ENCODE results near the gene TMEM109. TPM values are rescaled to one million over a fixed set of nuclear protein-coding genes. Genes with fewer than 3 reads are reported as not detected.

Gene TMEM109
- total and polyA plus RNA-seq, 9 of the 15 experiments (the other 6 are each of a cell fraction or from before 2014, with no cell fraction given): 9.2 to 71.3 (median 30.5) TPM

DNA sequence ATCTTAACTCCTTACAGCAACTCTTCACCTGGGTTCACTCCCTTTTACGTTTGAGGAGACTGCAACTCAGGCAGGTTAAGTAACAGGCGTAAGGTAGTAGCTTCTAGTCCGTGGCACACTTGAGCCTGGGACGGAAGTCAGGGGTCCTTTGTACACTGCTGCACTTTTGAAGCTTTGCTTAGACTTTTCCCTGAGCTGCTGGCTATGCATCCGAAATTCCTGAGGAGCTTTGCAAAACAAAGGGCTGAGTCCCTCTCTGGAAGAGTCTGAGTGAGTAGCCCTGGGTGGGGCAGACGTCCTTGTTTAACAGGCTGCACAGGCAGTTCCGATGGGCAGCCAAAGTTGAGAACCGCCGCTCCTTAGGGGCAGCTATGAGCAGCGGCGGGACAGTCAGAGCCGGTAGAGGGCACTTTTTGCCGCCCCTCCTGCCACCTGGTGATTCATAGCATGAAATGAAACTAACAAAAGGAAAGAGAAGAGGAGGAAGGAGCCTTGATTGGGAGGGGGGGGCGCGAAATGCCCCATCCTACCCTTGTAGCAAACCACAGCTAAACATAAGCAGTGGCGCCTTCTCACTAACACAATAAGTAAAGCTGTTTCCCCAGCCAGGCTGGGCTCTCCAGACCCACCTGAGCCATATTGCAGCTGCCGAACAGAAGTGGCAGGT is 1.4 kb downstream of the TMEM109 start:
- peaks cover 17 to 29% of the 10 kb centered on the region in 2 experiments; a peak in 4 of 5 replicates for H3K4me1 ChIP-seq (replicated peaks in 1 of 2; ENCODE audit: control insufficient read depth in 2 of 2, insufficient read depth in 2 of 2, low read length in 2 of 2)
- H4K20me1 ChIP-seq (replicated peaks; ENCODE audit: control insufficient read depth, insufficient read depth, low read length): peaks cover 5% of the 10 kb centered on the region; the same call in 1 of the 2 replicates
- intact Hi-C loops (cut with micrococcal nuclease): loop anchor here (2.0 kb wide), 1 partner anchor 51 kb away; no protein-coding TSS in a partner anchor
- peak overlapping the region; percentile 94 for H3K4me2 ChIP-seq (ENCODE audit: insufficient read depth, low read length)
- in situ Hi-C loops (cut with MboI): no loop called here
- DNase-seq (ENCODE audit: extremely low read depth in 1 of 4, low spot score in 3 of 4) (peak in 1 of 4 experiments; percentile 27), FAIRE-seq (no peak), ATAC-seq (0 out of 3 replicates have a peak, but pooled peaks have one; percentile 5)
- peaks cover 54% of the 10 kb centered on the region for H3K79me2 ChIP-seq (ENCODE audit: control insufficient read depth, insufficient read depth, low read length)
- peak overlapping the region; percentile 69 to 91; a peak in 3 of 4 replicates for H3K9ac ChIP-seq (ENCODE audit: insufficient read depth in 1 of 2, low read depth in 2 of 2, low read length in 2 of 2)
- WGBS (ENCODE audit: insufficient coverage, low coverage, missing lambda C conversion rate): 48% methylated on average over 17 of the region's 17 CpGs
- H3K27me3 ChIP-seq (ENCODE audit: control insufficient read depth in 2 of 2, insufficient read depth in 2 of 2, low read length in 2 of 2): no peaks in the 10 kb centered on the region
- H2AFZ ChIP-seq (ENCODE audit: low read depth, low read length): no peak overlapping the region
- H3K36me3 ChIP-seq (ENCODE audit: control insufficient read depth, insufficient read depth, low read length): peaks cover 31% of the 10 kb centered on the region
- BruUV-seq (replicated peaks): no TSS peak
- no peak overlapping the region for H3K27ac ChIP-seq (ENCODE audit: extremely low read depth, low read depth, low read length)
- no peaks in the 10 kb centered on the region for H3K9me1 ChIP-seq (ENCODE audit: control insufficient read depth, insufficient read depth, low read length)
- peaks cover 3% of the 10 kb centered on the region; the same call in 1 of the 2 replicates for H3K9me3 ChIP-seq (replicated peaks; ENCODE audit: control insufficient read depth, insufficient read depth, low read depth, low read length)
- ChIA-PET POLR2A (interaction anchor here (0.5 to 2.3 kb wide), 8 partner anchors 9 to 470 kb away, joined by 3 to 14 read pairs (median 4); partner anchors contain the start of genes PRPF19 and TMEM132A), CTCF (ENCODE audit: low intra/inter-chr PET ratio) (no interaction called here)
- H3K4me3 ChIP-seq: peak overlapping the region; percentile 50; the same call in 1 of the 2 replicates
- TF ChIP-seq, protein P1, sequence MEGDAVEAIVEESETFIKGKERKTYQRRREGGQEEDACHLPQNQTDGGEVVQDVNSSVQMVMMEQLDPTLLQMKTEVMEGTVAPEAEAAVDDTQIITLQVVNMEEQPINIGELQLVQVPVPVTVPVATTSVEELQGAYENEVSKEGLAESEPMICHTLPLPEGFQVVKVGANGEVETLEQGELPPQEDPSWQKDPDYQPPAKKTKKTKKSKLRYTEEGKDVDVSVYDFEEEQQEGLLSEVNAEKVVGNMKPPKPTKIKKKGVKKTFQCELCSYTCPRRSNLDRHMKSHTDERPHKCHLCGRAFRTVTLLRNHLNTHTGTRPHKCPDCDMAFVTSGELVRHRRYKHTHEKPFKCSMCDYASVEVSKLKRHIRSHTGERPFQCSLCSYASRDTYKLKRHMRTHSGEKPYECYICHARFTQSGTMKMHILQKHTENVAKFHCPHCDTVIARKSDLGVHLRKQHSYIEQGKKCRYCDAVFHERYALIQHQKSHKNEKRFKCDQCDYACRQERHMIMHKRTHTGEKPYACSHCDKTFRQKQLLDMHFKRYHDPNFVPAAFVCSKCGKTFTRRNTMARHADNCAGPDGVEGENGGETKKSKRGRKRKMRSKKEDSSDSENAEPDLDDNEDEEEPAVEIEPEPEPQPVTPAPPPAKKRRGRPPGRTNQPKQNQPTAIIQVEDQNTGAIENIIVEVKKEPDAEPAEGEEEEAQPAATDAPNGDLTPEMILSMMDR (IDR thresholded peaks at IDR 0.05 in 2 of 3, conservative IDR thresholded peaks at IDR 0.05 in 1 of 3; ENCODE audit: insufficient read depth in 2 of 3, low read depth in 1 of 3, low read length in 3 of 3): peak; percentile 15 to 22 (median 19); a peak in 1 of 6 replicates
- no peak for TF ChIP-seq CBX8 (IDR thresholded peaks at IDR 0.05; ENCODE audit: borderline replicate concordance, extremely low read depth, low read depth, low read length, poor library complexity, severe bottlenecking)
- TF ChIP-seq CTCFL (IDR thresholded peaks at IDR 0.05; ENCODE audit: borderline replicate concordance, insufficient read depth, low read depth, low read length, poor library complexity, severe bottlenecking): peak; percentile 36
- no peak for TF ChIP-seq MAFG (tag; conservative IDR thresholded peaks at IDR 0.05)
- no peak for TF ChIP-seq FOXM1 (IDR thresholded peaks at IDR 0.05; ENCODE audit: low read depth)
- TF ChIP-seq FOXM1 (CRISPR knock-in tag; IDR thresholded peaks at IDR 0.05; ENCODE audit: low read depth): 0 out of 2 replicates have a peak, but pooled peaks have one; percentile 51
- TF ChIP-seq, protein P2, sequence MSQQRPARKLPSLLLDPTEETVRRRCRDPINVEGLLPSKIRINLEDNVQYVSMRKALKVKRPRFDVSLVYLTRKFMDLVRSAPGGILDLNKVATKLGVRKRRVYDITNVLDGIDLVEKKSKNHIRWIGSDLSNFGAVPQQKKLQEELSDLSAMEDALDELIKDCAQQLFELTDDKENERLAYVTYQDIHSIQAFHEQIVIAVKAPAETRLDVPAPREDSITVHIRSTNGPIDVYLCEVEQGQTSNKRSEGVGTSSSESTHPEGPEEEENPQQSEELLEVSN (IDR thresholded peaks at IDR 0.05; ENCODE audit: borderline replicate concordance in 1 of 2, extremely low read depth in 1 of 2, insufficient read depth in 1 of 2, insufficient read length in 1 of 2, low read depth in 1 of 2, low read length in 1 of 2, poor library complexity in 1 of 2, severe bottlenecking in 1 of 2): peak in 1 of 2 experiments; percentile 59
- TF ChIP-seq, protein P3, sequence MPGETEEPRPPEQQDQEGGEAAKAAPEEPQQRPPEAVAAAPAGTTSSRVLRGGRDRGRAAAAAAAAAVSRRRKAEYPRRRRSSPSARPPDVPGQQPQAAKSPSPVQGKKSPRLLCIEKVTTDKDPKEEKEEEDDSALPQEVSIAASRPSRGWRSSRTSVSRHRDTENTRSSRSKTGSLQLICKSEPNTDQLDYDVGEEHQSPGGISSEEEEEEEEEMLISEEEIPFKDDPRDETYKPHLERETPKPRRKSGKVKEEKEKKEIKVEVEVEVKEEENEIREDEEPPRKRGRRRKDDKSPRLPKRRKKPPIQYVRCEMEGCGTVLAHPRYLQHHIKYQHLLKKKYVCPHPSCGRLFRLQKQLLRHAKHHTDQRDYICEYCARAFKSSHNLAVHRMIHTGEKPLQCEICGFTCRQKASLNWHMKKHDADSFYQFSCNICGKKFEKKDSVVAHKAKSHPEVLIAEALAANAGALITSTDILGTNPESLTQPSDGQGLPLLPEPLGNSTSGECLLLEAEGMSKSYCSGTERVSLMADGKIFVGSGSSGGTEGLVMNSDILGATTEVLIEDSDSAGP (CRISPR knock-in tag; IDR thresholded peaks at IDR 0.05): 0 out of 2 replicates have a peak, but pooled peaks have one; percentile 24

Data from K562 (cell line).